ENCODE results near the gene CSPG4.
"Not testable (repeated sequence)": the region's sequence is repeated elsewhere in the genome, so short reads cannot be mapped to it uniquely, and the experiment has no call there.

The CSPG4 gene

DNA sequence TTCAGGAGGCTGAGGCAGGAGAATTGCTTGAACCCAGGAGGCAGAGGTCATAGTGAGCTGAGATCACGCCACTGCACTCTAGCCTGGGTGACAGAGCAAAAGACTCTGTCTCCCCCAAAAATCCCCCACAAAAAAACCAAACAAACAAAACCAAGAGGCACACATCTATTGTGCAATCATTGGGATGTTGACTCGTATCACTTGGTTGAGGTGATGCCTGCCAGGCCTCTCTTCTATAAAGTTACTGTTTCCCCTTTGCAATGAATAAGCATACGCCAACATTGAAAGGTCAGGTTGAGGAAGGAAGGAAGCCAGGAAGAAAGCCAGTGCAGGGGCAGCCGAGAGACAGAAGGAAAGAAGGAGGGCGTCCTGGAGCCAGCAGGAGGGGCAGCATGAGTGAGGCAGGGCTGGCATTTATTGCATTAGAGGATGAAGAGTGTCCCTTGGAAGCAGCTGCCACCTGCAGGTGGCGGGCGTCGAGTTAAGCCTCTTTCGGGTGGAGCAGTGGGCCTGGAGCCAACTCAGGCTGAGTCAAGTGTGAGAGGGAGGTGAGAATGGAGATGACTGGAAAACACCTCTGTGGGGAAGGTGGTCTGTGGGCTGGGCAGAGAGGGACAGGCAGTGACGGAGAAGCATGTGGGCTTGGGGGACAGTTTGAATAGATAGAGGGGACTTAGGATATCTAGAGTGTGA lies 8.3 kb upstream of the CSPG4 start:
- H3K27me3 Mint-ChIP-seq: peaks cover 21% of the 10 kb centered on the region
- peaks cover 17% of the 10 kb centered on the region for H3K4me1 Mint-ChIP-seq (ENCODE audit: low read depth)
- peak overlapping the region; percentile 56 for H3K27ac Mint-ChIP-seq
- no peaks in the 10 kb centered on the region for H3K9me3 Mint-ChIP-seq
- H3K4me3 Mint-ChIP-seq: peak overlapping the region; percentile 17
- no peaks in the 10 kb centered on the region for H3K36me3 Mint-ChIP-seq (ENCODE audit: low read depth)

DNA sequence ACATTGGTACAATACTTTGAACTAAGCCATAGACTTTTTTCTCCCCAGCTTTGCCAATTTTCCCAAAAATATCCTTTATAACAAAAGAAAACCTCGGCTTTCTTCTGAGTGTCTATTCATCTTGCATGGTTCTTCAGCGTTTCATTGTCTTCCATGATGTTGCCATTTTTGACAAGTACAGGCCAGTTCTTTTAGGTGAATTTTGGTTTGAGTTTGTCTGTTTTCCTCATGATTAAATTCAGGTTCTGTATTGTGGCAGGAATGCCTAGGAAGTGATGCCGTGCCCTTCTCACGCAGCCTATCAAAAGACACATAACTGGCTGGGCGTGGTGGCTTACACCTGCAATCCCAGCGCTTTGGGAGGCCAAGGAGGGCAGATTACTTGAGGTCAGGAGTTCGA lies 7.6 kb upstream of the CSPG4 start:
- H3K36me3 Mint-ChIP-seq (ENCODE audit: low read depth): no peaks in the 10 kb centered on the region
- H3K4me3 Mint-ChIP-seq: no peak overlapping the region
- H3K9me3 Mint-ChIP-seq: no peaks in the 10 kb centered on the region
- H3K27ac Mint-ChIP-seq: peak overlapping the region; percentile 63
- H3K4me1 Mint-ChIP-seq (ENCODE audit: low read depth): peaks cover 17% of the 10 kb centered on the region
- H3K27me3 Mint-ChIP-seq: peaks cover 21% of the 10 kb centered on the region

GRCh38 chr15:75718328-75718727 lies 5.7 kb upstream of the CSPG4 start:
- Mint-ChIP-seq H3K36me3 (ENCODE audit: low read depth) (no peaks in the 10 kb centered on the region), H3K4me3 (no peak overlapping the region), H3K27me3 (peaks cover 29% of the 10 kb centered on the region), H3K4me1 (ENCODE audit: low read depth) (peaks cover 17% of the 10 kb centered on the region), H3K27ac (no peak overlapping the region), H3K9me3 (no peaks in the 10 kb centered on the region)

DNA sequence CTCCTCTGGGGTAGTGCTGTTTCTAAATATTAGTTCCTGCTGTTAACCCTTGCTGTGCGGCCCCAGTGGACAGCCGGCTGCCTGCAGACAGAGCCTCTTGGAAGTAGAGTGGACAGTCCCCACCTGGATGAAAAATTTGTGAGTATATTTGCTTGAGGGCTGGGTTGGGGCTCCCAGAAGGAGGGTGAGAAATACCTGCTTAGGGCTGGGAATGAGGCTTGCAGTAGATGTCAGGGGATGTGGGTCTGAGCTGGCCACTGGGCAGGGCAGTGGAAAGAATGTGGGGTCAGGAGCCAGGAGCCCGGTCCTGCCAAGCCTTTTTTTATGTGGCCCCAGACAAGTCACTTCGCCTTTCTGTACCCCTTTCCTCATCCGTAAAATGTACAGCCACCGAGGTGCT lies 4.4 kb upstream of the CSPG4 start:
- H3K4me3 Mint-ChIP-seq; H3K9me3 Mint-ChIP-seq; H3K27ac Mint-ChIP-seq; H3K36me3 Mint-ChIP-seq (ENCODE audit: low read depth): not testable (repeated sequence)
- H3K27me3 Mint-ChIP-seq: peaks cover 30% of the 10 kb centered on the region
- peaks cover 17% of the 10 kb centered on the region for H3K4me1 Mint-ChIP-seq (ENCODE audit: low read depth)

DNA sequence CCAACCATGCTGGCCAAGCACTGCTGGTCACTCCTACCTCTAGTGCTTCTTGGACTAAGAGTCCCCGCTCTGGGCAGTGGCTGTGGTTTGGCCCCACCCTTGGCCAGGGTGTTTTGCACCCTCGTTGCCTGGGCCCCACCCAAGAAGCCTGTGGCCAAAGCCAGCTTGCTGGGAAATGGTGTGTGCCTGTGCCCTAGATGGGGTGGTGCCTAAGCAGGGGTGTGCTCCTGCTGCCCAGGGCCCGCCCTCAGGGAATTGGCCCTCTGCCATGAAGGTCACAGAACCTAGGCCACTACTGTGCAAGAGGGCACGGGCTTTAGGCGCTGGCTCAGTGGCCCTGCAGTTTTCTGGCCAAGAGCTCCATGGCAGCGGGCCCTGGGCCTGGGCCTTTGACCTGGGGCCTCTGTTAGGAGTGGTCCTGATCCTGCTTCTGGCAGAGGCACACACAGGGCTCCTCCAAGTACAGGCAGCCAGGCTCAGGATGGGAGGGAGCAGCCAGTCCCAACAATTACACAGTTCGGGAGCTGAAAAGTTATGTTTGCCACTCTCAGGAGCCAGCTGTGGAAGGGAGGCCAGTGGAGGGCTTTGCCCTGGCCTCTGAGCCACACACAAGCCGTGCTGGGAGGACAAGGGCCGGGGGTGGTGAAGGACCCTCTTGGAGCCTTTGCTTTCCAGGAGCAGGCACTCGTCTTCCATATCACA lies 3.8 kb upstream of the CSPG4 start:
- Mint-ChIP-seq H3K4me1 (ENCODE audit: low read depth) (peaks cover 12% of the 10 kb centered on the region), H3K27me3 (peaks cover 30% of the 10 kb centered on the region)
- not testable (repeated sequence) for H3K36me3 Mint-ChIP-seq (ENCODE audit: low read depth); H3K9me3 Mint-ChIP-seq; H3K4me3 Mint-ChIP-seq; H3K27ac Mint-ChIP-seq

GRCh38 chr15:75715312-75715832 lies 2.7 kb upstream of the CSPG4 start:
- not testable (repeated sequence) for H3K4me3 Mint-ChIP-seq; H3K9me3 Mint-ChIP-seq; H3K27ac Mint-ChIP-seq; H3K36me3 Mint-ChIP-seq (ENCODE audit: low read depth); H3K4me1 Mint-ChIP-seq (ENCODE audit: low read depth)
- H3K27me3 Mint-ChIP-seq: peaks cover 30% of the 10 kb centered on the region

GRCh38 chr15:75714195-75714594 lies 1.5 kb upstream of the CSPG4 start:
- no peaks in the 10 kb centered on the region for H3K9me3 Mint-ChIP-seq
- peaks cover 27% of the 10 kb centered on the region for H3K27me3 Mint-ChIP-seq
- H3K4me3 Mint-ChIP-seq: no peak overlapping the region
- H3K27ac Mint-ChIP-seq: no peak overlapping the region
- no peaks in the 10 kb centered on the region for H3K4me1 Mint-ChIP-seq (ENCODE audit: low read depth)
- no peaks in the 10 kb centered on the region for H3K36me3 Mint-ChIP-seq (ENCODE audit: low read depth)

- H3K27ac Mint-ChIP-seq: no peak overlapping the region
- no peaks in the 10 kb centered on the region for H3K4me1 Mint-ChIP-seq (ENCODE audit: low read depth)
- H3K27me3 Mint-ChIP-seq: peaks cover 20% of the 10 kb centered on the region
- H3K4me3 Mint-ChIP-seq: no peak overlapping the region
- H3K9me3 Mint-ChIP-seq: no peaks in the 10 kb centered on the region
- H3K36me3 Mint-ChIP-seq (ENCODE audit: low read depth): no peaks in the 10 kb centered on the region
Measured at GRCh38 chr15:75713338-75713895, 769 bp upstream of the CSPG4 start.

DNA sequence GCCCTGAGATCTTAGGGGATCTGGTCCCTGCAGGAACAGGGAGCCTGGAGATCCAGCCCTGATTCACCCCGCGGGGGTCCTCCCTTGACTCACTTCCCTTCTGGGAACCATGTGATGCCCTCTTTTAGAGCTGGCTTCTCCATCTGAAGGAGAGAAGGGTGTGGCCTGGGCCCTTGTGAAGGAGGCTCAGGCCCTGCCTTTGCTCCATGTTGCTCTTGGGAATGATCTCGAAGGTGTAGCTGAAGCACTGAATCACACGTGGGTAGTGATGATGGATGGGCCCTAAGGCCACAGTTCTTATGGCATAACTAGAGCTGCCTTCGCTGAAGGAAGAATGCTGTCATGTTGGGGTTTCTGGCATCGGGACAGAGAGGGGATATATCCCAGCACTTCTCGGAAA lies 1.2 kb downstream of the CSPG4 start:
- not testable (repeated sequence) for H3K9me3 Mint-ChIP-seq; H3K4me1 Mint-ChIP-seq (ENCODE audit: low read depth); H3K4me3 Mint-ChIP-seq; H3K27ac Mint-ChIP-seq; H3K36me3 Mint-ChIP-seq (ENCODE audit: low read depth)
- H3K27me3 Mint-ChIP-seq: peaks cover 19% of the 10 kb centered on the region

DNA sequence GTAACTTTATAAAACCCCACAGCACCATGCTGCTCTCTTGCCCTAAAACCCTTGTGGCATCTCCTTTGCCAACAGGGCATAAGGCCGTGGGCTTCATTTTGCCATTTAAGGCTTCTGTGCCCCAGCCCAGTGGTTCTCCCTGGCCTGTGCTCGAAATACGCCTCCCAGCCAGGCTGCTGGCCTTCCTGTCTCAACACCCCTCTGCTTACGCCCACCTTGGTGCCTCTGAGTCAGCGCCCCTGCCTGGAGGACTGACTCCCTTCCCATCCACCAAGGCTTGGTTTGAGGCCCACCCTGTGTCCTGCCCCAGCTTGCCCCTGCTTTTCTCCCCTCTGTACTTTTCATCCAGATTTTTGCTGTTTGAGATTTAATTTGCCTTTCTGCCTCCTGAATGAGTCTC lies 1.8 kb downstream of the CSPG4 start:
- H3K4me1 Mint-ChIP-seq (ENCODE audit: low read depth); H3K9me3 Mint-ChIP-seq; H3K36me3 Mint-ChIP-seq (ENCODE audit: low read depth); H3K27ac Mint-ChIP-seq; H3K4me3 Mint-ChIP-seq: not testable (repeated sequence)
- peaks cover 19% of the 10 kb centered on the region for H3K27me3 Mint-ChIP-seq

GRCh38 chr15:75709458-75709857 lies 3.2 kb downstream of the CSPG4 start:
- not testable (repeated sequence) for H3K27ac Mint-ChIP-seq; H3K4me3 Mint-ChIP-seq; H3K4me1 Mint-ChIP-seq (ENCODE audit: low read depth); H3K36me3 Mint-ChIP-seq (ENCODE audit: low read depth); H3K9me3 Mint-ChIP-seq
- H3K27me3 Mint-ChIP-seq: peaks cover 19% of the 10 kb centered on the region

DNA sequence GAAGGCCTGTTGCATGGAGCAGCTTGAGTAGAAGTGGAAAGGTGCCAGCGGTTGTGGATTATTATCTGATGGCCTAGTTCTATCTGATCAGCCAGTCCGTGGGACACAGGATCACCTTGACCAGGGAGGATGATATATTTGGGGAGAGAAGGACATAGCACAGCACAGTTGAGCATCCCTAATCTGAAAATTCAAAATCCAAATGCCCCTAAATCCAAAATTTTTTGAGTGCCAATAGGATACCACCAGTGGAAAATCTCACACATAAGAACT lies 6.0 kb downstream of the CSPG4 start:
- Mint-ChIP-seq H3K27ac (no peak overlapping the region), H3K4me3 (no peak overlapping the region), H3K9me3 (no peaks in the 10 kb centered on the region), H3K27me3 (peaks cover 2% of the 10 kb centered on the region), H3K36me3 (ENCODE audit: low read depth) (no peaks in the 10 kb centered on the region), H3K4me1 (ENCODE audit: low read depth) (no peaks in the 10 kb centered on the region)

DNA sequence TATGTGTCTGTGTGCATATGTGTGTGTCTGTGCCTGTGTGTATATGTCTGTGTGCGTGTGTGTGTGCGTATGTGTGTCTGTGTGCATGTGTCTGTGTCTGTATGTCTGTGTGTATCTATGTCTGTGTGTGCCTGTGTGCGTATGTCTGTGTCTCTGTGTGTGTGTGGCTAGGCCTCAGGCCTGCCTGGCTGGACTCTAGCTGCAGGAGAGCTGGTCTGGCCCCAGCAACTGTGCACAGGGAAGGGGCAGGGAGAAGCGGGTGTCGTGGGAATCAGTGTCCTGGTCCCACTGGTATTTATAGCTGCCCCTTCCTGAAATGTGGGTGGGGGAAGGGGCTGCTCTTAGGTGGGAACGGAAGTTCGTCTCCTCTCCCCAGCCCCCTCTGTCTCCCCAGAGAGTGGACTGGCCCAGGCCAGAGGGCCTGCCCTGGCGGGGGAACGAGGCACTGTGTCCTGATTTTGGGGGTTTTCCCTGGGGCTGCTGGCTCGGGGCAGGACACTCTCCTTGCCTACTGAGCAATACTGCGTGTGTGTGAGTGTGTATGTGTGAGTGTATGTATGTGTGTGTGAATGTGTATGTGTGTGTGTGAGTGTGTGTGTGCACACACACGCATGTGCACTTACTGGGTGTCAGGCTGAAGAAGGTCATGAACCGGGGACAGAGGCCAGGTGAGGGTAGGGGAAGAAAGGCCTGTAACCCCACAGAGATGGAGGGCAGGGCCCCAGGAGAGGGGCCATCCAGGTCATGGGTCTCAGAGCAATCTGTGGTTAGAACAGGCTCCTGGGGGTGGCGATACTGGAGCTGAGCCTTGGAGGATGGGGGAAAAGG lies 6.6 kb downstream of the CSPG4 start:
- Mint-ChIP-seq H3K4me3 (no peak overlapping the region), H3K9me3 (no peaks in the 10 kb centered on the region), H3K4me1 (ENCODE audit: low read depth) (no peaks in the 10 kb centered on the region)

GRCh38 chr15:75705375-75705774 lies 7.3 kb downstream of the CSPG4 start:
- H3K4me1 Mint-ChIP-seq (ENCODE audit: low read depth); H3K27me3 Mint-ChIP-seq; H3K9me3 Mint-ChIP-seq; H3K36me3 Mint-ChIP-seq (ENCODE audit: low read depth); H3K27ac Mint-ChIP-seq; H3K4me3 Mint-ChIP-seq: not testable (repeated sequence)

More for the DNA sequence above, 6.6 kb downstream of the CSPG4 start:
- H3K27me3 Mint-ChIP-seq: no peaks in the 10 kb centered on the region
- H3K36me3 Mint-ChIP-seq (ENCODE audit: low read depth): no peaks in the 10 kb centered on the region
- no peak overlapping the region for H3K27ac Mint-ChIP-seq

DNA sequence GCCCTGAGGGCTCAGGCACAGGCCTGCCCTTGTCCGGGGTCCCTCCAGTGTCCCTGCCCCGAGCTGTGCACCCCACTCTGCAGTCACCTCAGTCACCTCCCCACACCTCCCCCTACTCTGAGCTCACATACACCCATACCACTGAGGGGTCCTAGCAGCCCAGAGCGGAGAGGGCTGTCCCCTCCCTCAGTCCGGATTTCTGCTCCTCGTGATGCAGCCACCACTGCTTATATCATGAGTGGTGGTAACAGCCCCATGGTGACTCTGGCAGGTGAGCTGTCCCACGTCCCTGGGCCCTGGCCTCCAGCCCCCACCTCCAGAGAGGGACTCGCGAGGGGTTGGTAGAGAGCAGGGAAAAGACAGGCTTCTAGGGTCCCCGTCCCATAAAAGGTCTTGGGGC lies 8.0 kb downstream of the CSPG4 start:
- Mint-ChIP-seq H3K9me3 (no peaks in the 10 kb centered on the region), H3K27ac (no peak overlapping the region), H3K4me1 (ENCODE audit: low read depth) (peaks cover 8% of the 10 kb centered on the region), H3K4me3 (no peak overlapping the region), H3K27me3 (no peaks in the 10 kb centered on the region), H3K36me3 (ENCODE audit: low read depth) (no peaks in the 10 kb centered on the region)

Measured in stimulated activated naive CD8-positive, alpha-beta T cell treated with anti-CD3 and anti-CD28 coated beads, Interleukin-15, Interleukin-2, amounts not matched to agents 100 ng/mL and 50 ng/mL, for 24 hours (primary cell).